GM12878 (cell line): ENCODE results near the gene GNAL. TPM values are rescaled to one million over a fixed set of nuclear protein-coding genes. Genes with fewer than 3 reads are reported as not detected.

Source experiments
- ATAC-seq: fragments of 200-7000 bp; cut with Tn5 transposase; 3 replicates; pipeline ENCODE4 v1.9.1; 2020; ENCODE audit warnings: mild to moderate bottlenecking, moderate library complexity
- BruUV-seq: library from RNA; stranded (reverse); fragments of 400-500 nt; replicated peaks from 2 replicates; lab custom pipeline; 2021; lab: Mats Ljungman, UMichigan
- CTCF ChIA-PET: fragments of 300-600 bp; sonication (Branson Sonifier 250); formaldehyde crosslinking; extraction: SDS; loops from one replicate; lab custom pipeline; 2021; ENCODE audit warnings: inconsistent platforms; lab: Yijun Ruan, JAX
- POLR2A ChIA-PET: fragments of 350-600 bp; formaldehyde crosslinking; extraction: SDS; loops from one replicate; lab custom pipeline; 2021; ENCODE audit warnings: inconsistent platforms; lab: Charles Lee
- RAD21 ChIA-PET: fragments of 300-600 bp; sonication (Branson Sonifier 250); formaldehyde crosslinking; loops from one replicate; lab custom pipeline; 2023; ENCODE audit warnings: antibody characterized with exemption; ENCODE audit not compliant: unreplicated experiment; lab: Charles Lee
- SMC1A ChIA-PET: fragments of 300-600 bp; sonication (Branson Sonifier 250); formaldehyde crosslinking; loops from one replicate; lab custom pipeline; 2023; ENCODE audit not compliant: unreplicated experiment, uncharacterized antibody; lab: Charles Lee
- DNase-seq: peaks from one replicate; pipeline ENCODE4 v3.0.0-alpha.2; 2011; ENCODE audit warnings: low read depth, low spot score
- FAIRE-seq: peaks from 3 replicates; lab custom pipeline; 2011; peaks lifted over from hg19 to GRCh38; lab: Jason Lieb, UNC
- H2AFZ ChIP-seq: 2 replicates; pipeline ENCODE4 v1.6.0; 2011; ENCODE audit warnings: low read depth, low read length, control low read depth; ENCODE audit not compliant: control insufficient read depth
- H3K27ac ChIP-seq: 2 replicates; pipeline ENCODE4 v1.5.1; 2011; ENCODE audit warnings: control low read depth; ENCODE audit not compliant: control insufficient read depth, insufficient read depth
- H3K27me3 ChIP-seq, 2 experiments: replicated peaks in 1 of 2; 2 replicates each; pipeline versions ENCODE4 v1.6.0 to v1.6.1; 2011; ENCODE audit warnings: low read length in 1 of 2; ENCODE audit not compliant: control insufficient read depth in 2 of 2, insufficient read depth in 2 of 2
- H3K36me3 ChIP-seq, 2 experiments: 2 replicates each; pipeline ENCODE4 v1.5.1; 2011; ENCODE audit warnings: low read length in 1 of 2; ENCODE audit not compliant: control insufficient read depth in 2 of 2, insufficient read depth in 2 of 2
- H3K4me1 ChIP-seq: 2 replicates; pipeline ENCODE4 v1.6.1; 2011; ENCODE audit warnings: mild to moderate bottlenecking, low read length, moderate library complexity, mixed read lengths; ENCODE audit not compliant: control insufficient read depth, insufficient read depth
- H3K4me2 ChIP-seq: 2 replicates; pipeline ENCODE4 v1.6.0; 2011; ENCODE audit warnings: control low read depth; ENCODE audit not compliant: control insufficient read depth, insufficient read depth
- H3K4me3 ChIP-seq: fragments of 200-600 bp; sonication (generic); 2 replicates; pipeline ENCODE4 v1.5.1; 2016
- H3K79me2 ChIP-seq: 2 replicates; pipeline ENCODE4 v1.6.0; 2011; ENCODE audit warnings: low read length; ENCODE audit not compliant: control insufficient read depth, insufficient read depth
- H3K9ac ChIP-seq: 2 replicates; pipeline ENCODE4 v1.8.0; 2011; ENCODE audit warnings: low read length, control low read depth, mixed read lengths; ENCODE audit not compliant: control insufficient read depth, insufficient read depth
- H3K9me3 ChIP-seq: replicated peaks from 3 replicates; pipeline ENCODE4 v1.5.1; 2011; ENCODE audit warnings: mild to moderate bottlenecking, low read length; ENCODE audit not compliant: control insufficient read depth, insufficient read depth
- H4K20me1 ChIP-seq: 2 replicates; pipeline ENCODE4 v1.6.0; 2011; ENCODE audit not compliant: control insufficient read depth, insufficient read depth
- ATF3 ChIP-seq: IDR thresholded peaks from 2 replicates; pipeline ENCODE4 v1.6.1; 2011; ENCODE audit warnings: low read depth, mild to moderate bottlenecking, low read length, moderate library complexity, borderline replicate concordance; ENCODE audit errors: extremely low read depth
- ATF7 ChIP-seq: fragments of 450-650 bp; IDR thresholded peaks from 2 replicates; pipeline ENCODE4 v1.6.1; 2016; ENCODE audit warnings: low read depth, mild to moderate bottlenecking
- CUX1 ChIP-seq: IDR thresholded peaks from 2 replicates; pipeline ENCODE4 v1.6.1; 2012; ENCODE audit warnings: improper control_type of control experiment, low read depth, low read length; ENCODE audit not compliant: insufficient replicate concordance
- DPF2 ChIP-seq: fragments of 450-650 bp; IDR thresholded peaks from 2 replicates; pipeline ENCODE4 v1.6.1; 2017; ENCODE audit warnings: mild to moderate bottlenecking
- EP300 ChIP-seq, 2 experiments: fragments of 150-350 bp in 1 of 2; IDR thresholded peaks; 2 replicates each; pipeline ENCODE4 v1.6.1; 2011 to 2012; ENCODE audit warnings: low read depth in 2 of 2, low read length in 2 of 2, borderline replicate concordance in 1 of 2, improper control_type of control experiment in 1 of 2, inconsistent platforms in 1 of 2; ENCODE audit not compliant: control insufficient read depth in 1 of 2
- ETV6 ChIP-seq, 2 experiments: fragments of 450-650 bp in 1 of 2; IDR thresholded peaks in 1 of 2; conservative IDR thresholded peaks in 1 of 2; 2 replicates each; pipeline ENCODE4 v1.6.1; 2014; ENCODE audit warnings: antibody characterized with exemption in 1 of 2, borderline replicate concordance in 1 of 2, low read depth in 1 of 2, mild to moderate bottlenecking in 1 of 2, moderate library complexity in 1 of 2
- FOS ChIP-seq: IDR thresholded peaks from 3 replicates; pipeline ENCODE4 v1.6.1; 2011; ENCODE audit warnings: borderline replicate concordance; ENCODE audit not compliant: insufficient read length; ENCODE audit errors: extremely low read depth
- FOXM1 ChIP-seq: IDR thresholded peaks from 2 replicates; pipeline ENCODE4 v1.6.1; 2012; ENCODE audit warnings: low read depth, mild to moderate bottlenecking, inconsistent platforms, low read length, moderate library complexity
- IRF3 ChIP-seq: fragments of 450-650 bp; IDR thresholded peaks from 2 replicates; pipeline ENCODE4 v1.6.1; 2014; ENCODE audit warnings: mild to moderate bottlenecking
- NR2C1 ChIP-seq: fragments of 450-650 bp; IDR thresholded peaks from 2 replicates; pipeline ENCODE4 v1.6.1; 2017; ENCODE audit warnings: antibody characterized with exemption, mild to moderate bottlenecking, moderate library complexity
- RBBP5 ChIP-seq: fragments of 200-600 bp; sonication (generic); conservative IDR thresholded peaks from 2 replicates; pipeline ENCODE4 v1.6.1; 2016
- RCOR1 ChIP-seq: conservative IDR thresholded peaks from 2 replicates; pipeline ENCODE4 v1.6.1; 2012; ENCODE audit warnings: low read depth, low read length, improper control_type of control experiment
- RELA ChIP-seq: fragments of 450-650 bp; IDR thresholded peaks from 2 replicates; pipeline ENCODE4 v1.8.0; 2014; ENCODE audit warnings: borderline replicate concordance; ENCODE audit not compliant: partially characterized antibody
- SMAD1 ChIP-seq: fragments of 450-650 bp; IDR thresholded peaks from 2 replicates; pipeline ENCODE4 v1.6.1; 2018; ENCODE audit warnings: mild to moderate bottlenecking, low read depth; ENCODE audit not compliant: partially characterized antibody
- SMC3 ChIP-seq: IDR thresholded peaks from 2 replicates; pipeline ENCODE4 v1.6.1; 2011; ENCODE audit warnings: low read length, improper control_type of control experiment, borderline replicate concordance
- ZNF274 ChIP-seq: IDR thresholded peaks from one replicate; pipeline ENCODE4 v1.8.0; 2011; ENCODE audit not compliant: insufficient read length, insufficient read depth
- WGBS: methylation state at CpG from one replicate; pipeline ENCODE4 v1.1.6; 2016; ENCODE audit warnings: low lambda C conversion rate; ENCODE audit not compliant: insufficient replicate concordance, insufficient coverage; ENCODE audit errors: missing lambda C conversion rate; 5-methylcytosine and 5-hydroxymethylcytosine counted together
- in situ Hi-C: fragments of 300-500 bp; cut with MboI; formaldehyde crosslinking; loops from 9 replicates; pipeline ENCODE4 v1.14.3; 2018; ENCODE audit warnings: mixed read lengths
- intact Hi-C: fragments of 100-400 bp; cut with micrococcal nuclease; formaldehyde crosslinking; loops from one replicate; pipeline ENCODE4 v1.14.2; 2022; ENCODE audit not compliant: unreplicated experiment
- polyA plus RNA-seq, 11 experiments: library from polyadenylated mRNA; depleted of rRNA in 4 of 11; unstranded in 6 of 11; stranded (reverse) in 5 of 11; fragments of >200 nt; fragmentation: Nextera tagmentation in 4 of 11; fragmentation: Illumina TruSeq in 1 of 11; extraction: Ambion mirVana in 4 of 11; extraction: Trizol in 1 of 11; gene quantifications; 1 replicate in 1 of 11; 2 replicates in 10 of 11; pipeline versions ENCODE4 v1.2.1 to v1.2.3, GENCODE V29; 2011 to 2016; ENCODE audit warnings: inconsistent platforms in 2 of 11, missing spikeins in 2 of 11, low read depth in 1 of 11
- total RNA-seq, 4 experiments: library from RNA; depleted of rRNA in 3 of 4; stranded (reverse); fragments of >200 nt in 3 of 4; fragmentation: Illumina TruSeq in 1 of 4; extraction: Trizol in 1 of 4; gene quantifications; 2 replicates each; pipeline versions ENCODE4 v1.2.1 to v1.2.3, GENCODE V29; 2013 to 2021

The GNAL gene
- total and polyA plus RNA-seq, 10 of the 15 experiments (the other 5 are each of a cell fraction or from before 2014, with no cell fraction given) = 0.02 to 0.39 (median 0.05) TPM; not detected in 5

GRCh38 chr18:11905613-11906012 lies 216.5 kb downstream of the GNAL start:
- RAD21 ChIA-PET = no interaction called here
- Histone ChIP-seq H3K36me3 (peaks cover 0 to 5% of the 10 kb centered on the region in 2 experiments; a peak in 3 of 4 replicates), H4K20me1 (no peaks in the 10 kb centered on the region), H3K4me3 (no peak overlapping the region), H3K4me2 (no peak overlapping the region), H3K9ac (no peak overlapping the region), H3K4me1 (peaks cover 5% of the 10 kb centered on the region), H3K27ac (no peak overlapping the region), H3K9me3 (no peaks in the 10 kb centered on the region), H2AFZ (no peak overlapping the region), H3K79me2 (peaks cover 13% of the 10 kb centered on the region), H3K27me3 (no peaks in the 10 kb centered on the region)
- BruUV-seq = no TSS peak
- TF ChIP-seq CUX1 (no peak), FOXM1 (no peak), RCOR1 (no peak), NR2C1 (no peak), ZNF274 (no peak), SMAD1 (no peak), ATF7 (no peak), EP300 (IDR thresholded peaks at IDR 0.05; ENCODE audit: borderline replicate concordance in 1 of 2, control insufficient read depth in 1 of 2, low read depth in 2 of 2, low read length in 2 of 2) (no peak), SMC3 (no peak), ETV6 (conservative IDR thresholded peaks at IDR 0.05 in 1 of 2, IDR thresholded peaks at IDR 0.05 in 1 of 2; ENCODE audit: borderline replicate concordance in 1 of 2, low read depth in 1 of 2) (no peak), IRF3 (no peak), RBBP5 (no peak), FOS (no peak), RELA (no peak), ATF3 (no peak), DPF2 (no peak)
- in situ Hi-C loops (no loop called here), intact Hi-C loops (loop anchor here (5.0 kb wide), 1 partner anchor 53 kb away; the partner anchor contains the start of gene CHMP1B)
- CTCF ChIA-PET = interaction anchor here (0.8 to 1.8 kb wide), 3 partner anchors 10 to 58 kb away, joined by 3 to 7 read pairs (median 5); no protein-coding TSS in a partner anchor
- SMC1A ChIA-PET = interaction anchor here (1.1 to 1.4 kb wide), 3 partner anchors 18 to 41 kb away, joined by 3 to 4 read pairs (median 4); no protein-coding TSS in a partner anchor
- DNase-seq = no peak
- no peak for FAIRE-seq
- 88% methylated on average over 4 of the region's 4 CpGs for WGBS
- POLR2A ChIA-PET = interaction anchor here (0.5 to 1.3 kb wide), 2 partner anchors 10 to 370 kb away, joined by 4 to 5 read pairs; no protein-coding TSS in a partner anchor
- no peak for ATAC-seq
